GM12872 (cell line): ENCODE measurements around the gene ADAM12.

Experiments used
- TF ChIP-seq, protein P1 (sequence below): IDR thresholded peaks from 3 replicates; pipeline ENCODE4 v1.5.1; 2011; ENCODE audit warnings: low read depth, mild to moderate bottlenecking, low read length, moderate library complexity; ENCODE audit not compliant: insufficient read depth

The ADAM12 gene

GRCh38 chr10:126218778-126219649, 169.3 kb downstream of the ADAM12 start:
- TF ChIP-seq, protein P1, sequence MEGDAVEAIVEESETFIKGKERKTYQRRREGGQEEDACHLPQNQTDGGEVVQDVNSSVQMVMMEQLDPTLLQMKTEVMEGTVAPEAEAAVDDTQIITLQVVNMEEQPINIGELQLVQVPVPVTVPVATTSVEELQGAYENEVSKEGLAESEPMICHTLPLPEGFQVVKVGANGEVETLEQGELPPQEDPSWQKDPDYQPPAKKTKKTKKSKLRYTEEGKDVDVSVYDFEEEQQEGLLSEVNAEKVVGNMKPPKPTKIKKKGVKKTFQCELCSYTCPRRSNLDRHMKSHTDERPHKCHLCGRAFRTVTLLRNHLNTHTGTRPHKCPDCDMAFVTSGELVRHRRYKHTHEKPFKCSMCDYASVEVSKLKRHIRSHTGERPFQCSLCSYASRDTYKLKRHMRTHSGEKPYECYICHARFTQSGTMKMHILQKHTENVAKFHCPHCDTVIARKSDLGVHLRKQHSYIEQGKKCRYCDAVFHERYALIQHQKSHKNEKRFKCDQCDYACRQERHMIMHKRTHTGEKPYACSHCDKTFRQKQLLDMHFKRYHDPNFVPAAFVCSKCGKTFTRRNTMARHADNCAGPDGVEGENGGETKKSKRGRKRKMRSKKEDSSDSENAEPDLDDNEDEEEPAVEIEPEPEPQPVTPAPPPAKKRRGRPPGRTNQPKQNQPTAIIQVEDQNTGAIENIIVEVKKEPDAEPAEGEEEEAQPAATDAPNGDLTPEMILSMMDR: no peak

- TF ChIP-seq, protein P1: no peak
Measured at GRCh38 chr10:126218174-126218573, 170.1 kb downstream of the ADAM12 start.

DNA sequence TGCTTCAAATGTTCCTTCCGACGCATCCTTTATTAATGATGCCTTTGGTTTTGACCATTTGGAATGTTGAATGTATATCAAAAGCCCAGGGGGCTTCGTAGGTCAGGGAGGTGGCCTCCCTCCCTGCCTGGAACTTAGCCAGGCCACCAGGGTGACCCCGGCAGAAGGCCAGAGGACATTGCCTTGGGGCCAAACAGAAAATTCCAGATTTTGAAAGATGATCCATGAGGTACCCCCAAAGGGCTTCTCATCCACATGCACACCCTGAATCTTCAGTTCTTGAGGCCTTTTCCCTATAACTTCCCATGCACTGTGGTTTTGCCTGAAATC, 171.7 kb downstream of the ADAM12 start:
- TF ChIP-seq, protein P1: no peak

- TF ChIP-seq, protein P1: no peak
Measured at GRCh38 chr10:126215746-126216631, 172.3 kb downstream of the ADAM12 start.

GRCh38 chr10:126214679-126215078, 173.6 kb downstream of the ADAM12 start:
- TF ChIP-seq, protein P1: no peak

GRCh38 chr10:126214021-126214420, 174.3 kb downstream of the ADAM12 start:
- TF ChIP-seq, protein P1: no peak

DNA sequence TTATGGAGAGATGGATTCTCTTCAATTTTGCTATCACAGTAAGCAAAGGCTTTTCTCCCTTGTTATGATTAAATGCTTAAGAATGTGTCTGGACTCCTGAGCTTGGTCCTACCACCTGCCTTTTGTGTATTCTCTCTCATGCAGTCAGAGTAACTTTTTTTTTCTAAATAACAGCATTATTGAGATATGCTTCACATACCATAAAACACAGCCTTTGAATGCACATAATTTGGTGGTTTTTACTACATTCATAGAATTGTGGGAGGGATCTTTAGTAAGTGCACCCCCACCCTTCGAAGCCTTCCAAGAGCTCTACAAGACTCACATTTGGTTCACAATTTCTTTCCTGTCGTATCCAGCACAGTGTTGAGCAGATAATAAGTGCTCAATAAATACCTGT, 175.5 kb downstream of the ADAM12 start:
- TF ChIP-seq, protein P1: no peak
